ENCODE results near the gene H2BK1.

The H2BK1 gene

DNA sequence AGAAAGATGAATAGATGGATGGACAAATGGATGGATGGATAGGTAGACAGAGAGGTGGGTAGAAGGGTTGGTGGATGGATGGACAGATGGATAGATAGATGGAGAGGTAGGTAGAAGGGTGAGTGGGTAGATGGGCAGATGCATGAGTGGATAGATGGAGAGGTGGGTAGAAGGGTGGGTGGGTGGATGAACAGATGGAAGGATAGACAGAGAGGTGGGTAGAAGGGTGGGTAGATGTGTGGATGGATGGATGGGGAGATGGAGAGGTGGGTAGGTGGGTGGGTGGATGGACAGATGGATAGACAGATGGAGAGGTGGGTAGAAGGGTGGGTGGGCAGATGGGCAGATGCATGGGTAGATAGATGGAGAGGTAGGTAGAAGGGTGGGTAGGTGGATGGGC, 12.4 kb downstream of the H2BK1 start:
- TF ChIP-seq, protein P1, sequence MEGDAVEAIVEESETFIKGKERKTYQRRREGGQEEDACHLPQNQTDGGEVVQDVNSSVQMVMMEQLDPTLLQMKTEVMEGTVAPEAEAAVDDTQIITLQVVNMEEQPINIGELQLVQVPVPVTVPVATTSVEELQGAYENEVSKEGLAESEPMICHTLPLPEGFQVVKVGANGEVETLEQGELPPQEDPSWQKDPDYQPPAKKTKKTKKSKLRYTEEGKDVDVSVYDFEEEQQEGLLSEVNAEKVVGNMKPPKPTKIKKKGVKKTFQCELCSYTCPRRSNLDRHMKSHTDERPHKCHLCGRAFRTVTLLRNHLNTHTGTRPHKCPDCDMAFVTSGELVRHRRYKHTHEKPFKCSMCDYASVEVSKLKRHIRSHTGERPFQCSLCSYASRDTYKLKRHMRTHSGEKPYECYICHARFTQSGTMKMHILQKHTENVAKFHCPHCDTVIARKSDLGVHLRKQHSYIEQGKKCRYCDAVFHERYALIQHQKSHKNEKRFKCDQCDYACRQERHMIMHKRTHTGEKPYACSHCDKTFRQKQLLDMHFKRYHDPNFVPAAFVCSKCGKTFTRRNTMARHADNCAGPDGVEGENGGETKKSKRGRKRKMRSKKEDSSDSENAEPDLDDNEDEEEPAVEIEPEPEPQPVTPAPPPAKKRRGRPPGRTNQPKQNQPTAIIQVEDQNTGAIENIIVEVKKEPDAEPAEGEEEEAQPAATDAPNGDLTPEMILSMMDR (IDR thresholded peaks at IDR 0.05; ENCODE audit: extremely low read depth, missing control alignments) = no peak
- no peak for DNase-seq (ENCODE audit: low spot score)

DNA sequence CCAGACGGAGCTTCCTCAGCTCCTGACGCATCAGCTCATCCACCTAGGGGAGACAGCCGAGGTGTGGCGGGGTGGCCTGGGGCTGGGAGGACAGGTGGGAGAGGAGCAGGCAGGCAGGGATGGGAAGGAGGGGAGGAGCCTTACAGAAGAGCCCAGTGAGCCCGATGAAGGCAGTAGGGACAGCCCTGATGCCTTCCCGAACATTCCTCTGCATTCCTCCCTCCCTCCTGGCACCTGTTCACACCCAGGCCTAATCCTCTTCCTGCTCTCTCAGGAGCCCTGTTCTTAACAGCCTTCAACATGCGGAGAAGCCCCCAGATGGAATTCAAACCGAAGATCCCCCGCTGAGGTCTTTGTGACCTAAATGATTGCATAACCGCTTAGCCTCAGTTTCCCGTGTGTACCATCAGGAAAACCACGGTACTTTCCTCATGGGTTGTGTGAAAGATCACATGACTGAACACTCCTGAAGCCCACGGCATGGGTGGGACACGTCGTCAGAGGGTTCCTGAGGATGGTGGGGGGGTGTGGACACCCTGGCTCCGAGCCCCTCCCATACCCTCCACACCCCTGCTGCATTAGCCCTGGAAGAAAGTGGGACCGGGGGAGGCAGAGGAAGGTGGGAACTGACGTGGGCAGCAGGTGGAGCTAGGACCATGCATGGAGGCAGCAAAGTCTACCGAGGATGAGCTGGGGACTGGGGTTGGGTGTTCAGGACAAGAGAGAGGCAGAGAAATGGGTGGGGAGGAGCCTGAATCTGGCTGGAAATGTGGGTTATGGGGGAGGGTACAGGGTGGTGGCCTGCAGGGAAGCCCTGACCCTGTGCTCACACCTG, 14.5 kb downstream of the H2BK1 start:
- no peak for DNase-seq (ENCODE audit: low spot score)
- TF ChIP-seq, protein P1 (IDR thresholded peaks at IDR 0.05; ENCODE audit: extremely low read depth, missing control alignments) = no peak

DNA sequence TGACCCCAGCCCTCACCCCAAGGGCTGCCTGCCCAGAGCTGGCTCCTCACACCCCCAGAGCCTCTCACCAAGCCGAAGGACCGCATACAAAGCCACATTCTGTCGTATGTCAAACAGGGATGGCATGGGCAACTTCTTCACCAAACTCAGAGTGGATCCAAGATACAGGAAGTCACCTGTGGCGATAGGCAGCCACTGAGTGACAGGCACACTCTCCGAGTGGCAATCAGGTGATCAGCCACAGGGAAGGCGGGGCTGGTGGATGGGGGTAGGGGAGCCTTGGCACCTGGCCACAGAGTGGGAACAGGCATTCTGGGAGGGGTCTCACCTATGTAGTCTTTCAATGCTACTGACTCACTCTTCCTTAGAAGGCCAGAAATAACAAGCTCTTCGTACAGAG, 16.1 kb downstream of the H2BK1 start:
- TF ChIP-seq, protein P1 (IDR thresholded peaks at IDR 0.05; ENCODE audit: extremely low read depth, missing control alignments) = no peak
- DNase-seq (ENCODE audit: low spot score) = no peak

DNA sequence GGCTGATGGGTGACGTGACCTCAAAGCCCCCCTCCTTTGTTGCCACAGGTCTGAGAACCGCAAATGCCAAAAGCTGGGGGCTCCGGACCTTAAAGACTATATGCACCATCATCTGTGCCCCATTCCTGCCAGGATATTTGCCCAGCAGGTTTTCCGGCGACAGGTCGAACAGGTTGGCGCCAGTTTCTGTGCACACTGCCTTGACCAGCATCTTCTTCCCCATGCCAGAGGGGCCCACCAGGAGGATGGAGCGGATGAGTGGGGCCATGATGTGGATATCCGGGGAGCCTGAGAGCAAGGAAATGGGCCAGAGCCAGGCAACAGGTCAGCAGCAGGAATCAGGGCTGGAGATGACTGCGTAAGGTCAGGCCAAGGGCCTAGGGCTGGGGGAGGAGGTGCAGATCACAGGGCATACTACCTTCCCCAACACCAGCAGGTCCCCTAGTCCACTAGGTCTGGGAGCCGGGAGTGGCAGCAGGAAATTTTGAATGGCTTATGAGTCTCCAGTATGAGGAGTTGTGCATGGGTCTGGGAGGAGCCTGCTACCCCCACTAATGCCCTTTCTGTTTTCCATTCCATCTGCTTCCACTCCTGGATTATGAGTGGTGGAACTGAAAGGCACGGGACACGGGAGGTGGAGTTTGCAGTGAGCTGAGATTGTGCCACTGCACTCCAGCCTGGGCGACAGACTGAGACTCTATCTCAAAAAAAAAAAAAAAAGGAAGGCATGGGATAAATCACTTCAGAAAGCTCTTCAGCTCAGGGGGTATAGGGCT, 16.9 kb downstream of the H2BK1 start:
- TF ChIP-seq, protein P1 (IDR thresholded peaks at IDR 0.05; ENCODE audit: extremely low read depth, missing control alignments) = no peak

DNA sequence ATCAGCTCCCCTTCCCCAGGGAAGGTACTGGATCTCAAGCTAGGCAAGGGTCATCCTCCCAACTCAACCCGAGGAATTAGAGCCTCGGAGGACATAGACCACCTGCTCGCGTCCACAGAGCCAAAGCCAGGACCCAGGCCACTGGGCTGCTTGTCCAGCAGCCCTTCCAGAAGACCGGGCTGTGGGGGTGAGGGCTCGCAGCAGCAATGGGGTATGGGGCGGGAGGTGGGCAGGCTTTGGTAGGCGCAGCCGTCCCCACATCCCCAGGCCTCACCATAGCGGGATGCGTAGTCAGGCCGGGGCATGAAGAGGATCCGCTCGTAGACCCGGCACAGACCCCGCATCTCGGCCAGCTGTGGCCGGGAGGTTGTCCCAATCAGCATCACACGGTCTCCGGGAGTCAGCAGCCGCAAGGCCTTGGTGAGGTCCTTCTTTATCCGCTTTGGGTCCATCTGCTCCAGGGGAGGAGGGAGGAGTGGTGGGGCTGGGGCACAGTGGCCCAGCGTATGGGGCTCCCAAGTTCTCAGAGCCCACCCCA, 18.2 kb downstream of the H2BK1 start:
- DNase-seq (ENCODE audit: low spot score) = no peak
- TF ChIP-seq, protein P1 (IDR thresholded peaks at IDR 0.05; ENCODE audit: extremely low read depth, missing control alignments) = no peak

More for the DNA sequence above, 16.9 kb downstream of the H2BK1 start:
- DNase-seq (ENCODE audit: low spot score) = no peak

DNA sequence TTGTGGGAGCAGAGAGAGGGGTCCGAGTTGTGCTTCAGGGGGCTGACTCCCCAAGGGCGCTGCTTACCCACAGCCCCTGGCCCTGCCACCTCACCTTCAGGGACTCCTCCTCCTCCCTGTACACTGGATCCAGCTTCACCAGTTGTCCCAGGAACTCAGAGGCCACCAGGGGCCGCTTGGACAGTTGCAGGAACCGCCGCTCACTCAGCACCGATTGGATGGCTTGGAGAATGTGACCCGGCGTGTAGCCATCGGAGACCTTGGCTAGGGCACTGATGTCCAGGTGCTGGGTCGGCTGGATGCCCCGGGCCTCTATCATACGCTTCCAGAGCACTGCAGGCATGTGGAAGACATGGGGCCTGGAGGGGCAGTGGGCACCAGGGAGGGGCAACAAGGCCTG, 18.7 kb downstream of the H2BK1 start:
- TF ChIP-seq, protein P1 (IDR thresholded peaks at IDR 0.05; ENCODE audit: extremely low read depth, missing control alignments) = no peak
- no peak for DNase-seq (ENCODE audit: low spot score)

DNA sequence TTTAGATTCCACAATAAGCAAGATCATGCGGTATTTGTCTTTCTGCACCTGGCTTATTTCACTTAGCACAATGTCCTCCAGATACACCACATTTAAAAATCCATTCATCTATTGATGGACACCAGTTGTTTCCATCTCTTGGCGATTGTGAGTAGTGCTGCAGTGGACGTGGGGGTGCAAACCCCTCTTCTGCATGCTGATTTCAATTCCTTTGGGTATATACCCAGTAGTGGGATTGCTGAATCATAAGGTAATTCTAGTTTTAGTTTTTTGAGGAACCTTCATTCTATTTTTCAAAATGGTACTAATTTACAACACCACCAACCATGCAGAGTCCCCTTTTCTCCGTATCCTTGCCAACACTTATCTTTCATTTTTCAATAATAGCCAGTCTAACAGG, 21.2 kb downstream of the H2BK1 start:
- TF ChIP-seq, protein P1 (IDR thresholded peaks at IDR 0.05; ENCODE audit: extremely low read depth, missing control alignments) = no peak
- DNase-seq (ENCODE audit: low spot score) = no peak

Data from GM20000 (cell line).